Immature natural killer cell (primary cell): ENCODE data around the gene DHCR24. TPM values are rescaled to one million over a fixed set of nuclear protein-coding genes. Genes with fewer than 3 reads are reported as not detected.
"Not testable (repeated sequence)": the region's sequence is repeated elsewhere in the genome, so short reads cannot be mapped to it uniquely, and the experiment has no call there.

Experiments used
- DNase-seq, 3 donors: peaks; one replicate each; pipeline ENCODE4 v3.0.0; 2022; ENCODE audit warnings: mixed read lengths in 1 of 3
- H3K27ac Mint-ChIP-seq, 6 donors: one replicate each; pipeline ENCODE4 v1.8.0; 2020; ENCODE audit warnings: mixed read lengths in 6 of 6, mild to moderate bottlenecking in 5 of 6, inconsistent platforms in 4 of 6, moderate library complexity in 3 of 6
- H3K27me3 Mint-ChIP-seq, 3 donors: one replicate each; pipeline ENCODE4 v1.8.0; 2020 to 2021; ENCODE audit warnings: low read depth in 3 of 3, mild to moderate bottlenecking in 3 of 3, mixed read lengths in 3 of 3, moderate library complexity in 3 of 3, inconsistent platforms in 1 of 3
- H3K36me3 Mint-ChIP-seq, 3 donors: one replicate each; pipeline ENCODE4 v1.8.0; 2020; ENCODE audit warnings: mixed read lengths in 3 of 3, inconsistent platforms in 2 of 3, mild to moderate bottlenecking in 2 of 3
- H3K4me1 Mint-ChIP-seq, 2 donors: one replicate each; pipeline ENCODE4 v1.8.0; 2020; ENCODE audit warnings: inconsistent platforms in 2 of 2, mild to moderate bottlenecking in 2 of 2, mixed read lengths in 2 of 2, moderate library complexity in 1 of 2
- H3K4me3 Mint-ChIP-seq, 5 donors: one replicate each; pipeline ENCODE4 v1.8.0; 2020; ENCODE audit warnings: mild to moderate bottlenecking in 5 of 5, mixed read lengths in 5 of 5, inconsistent platforms in 3 of 5, moderate library complexity in 3 of 5
- H3K9me3 Mint-ChIP-seq, 6 donors: one replicate each; pipeline ENCODE4 v1.8.0; 2020; ENCODE audit warnings: mild to moderate bottlenecking in 6 of 6, mixed read lengths in 6 of 6, inconsistent platforms in 4 of 6, moderate library complexity in 3 of 6
- polyA plus RNA-seq, 3 donors: library from polyadenylated mRNA; unstranded; fragments of 300-500 nt; fragmentation: Illumina TruSeq; gene quantifications; one replicate each; pipeline ENCODE4 v1.2.3, GENCODE V29; 2021

Gene DHCR24
- polyA plus RNA-seq, 3 donors from 2014 or later: 15.4 to 23.8 (median 17.0) TPM

DNA sequence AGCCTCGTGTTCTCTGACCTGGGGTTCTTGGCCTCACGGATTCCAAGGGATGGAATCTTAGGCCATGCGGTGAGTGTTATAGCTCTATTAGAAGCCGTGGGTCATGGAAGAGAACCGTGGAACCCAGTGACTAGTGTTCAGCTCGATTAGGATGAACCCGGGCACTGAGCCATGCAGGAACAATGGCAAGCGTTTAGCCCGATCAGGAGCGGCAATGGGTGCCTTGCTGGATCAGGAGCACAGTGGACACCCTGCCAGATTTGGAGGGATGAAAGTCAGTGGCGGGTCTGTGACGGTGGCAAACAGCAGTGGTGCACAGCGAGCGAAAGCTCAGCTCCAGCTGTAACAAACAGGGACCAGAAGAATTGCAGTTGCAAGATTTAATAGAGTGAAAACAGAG, 24.1 kb upstream of the DHCR24 start:
- not testable (repeated sequence) for H3K36me3 Mint-ChIP-seq, H3K27ac Mint-ChIP-seq, DNase-seq, H3K4me1 Mint-ChIP-seq, H3K4me3 Mint-ChIP-seq, H3K27me3 Mint-ChIP-seq, H3K9me3 Mint-ChIP-seq

DNA sequence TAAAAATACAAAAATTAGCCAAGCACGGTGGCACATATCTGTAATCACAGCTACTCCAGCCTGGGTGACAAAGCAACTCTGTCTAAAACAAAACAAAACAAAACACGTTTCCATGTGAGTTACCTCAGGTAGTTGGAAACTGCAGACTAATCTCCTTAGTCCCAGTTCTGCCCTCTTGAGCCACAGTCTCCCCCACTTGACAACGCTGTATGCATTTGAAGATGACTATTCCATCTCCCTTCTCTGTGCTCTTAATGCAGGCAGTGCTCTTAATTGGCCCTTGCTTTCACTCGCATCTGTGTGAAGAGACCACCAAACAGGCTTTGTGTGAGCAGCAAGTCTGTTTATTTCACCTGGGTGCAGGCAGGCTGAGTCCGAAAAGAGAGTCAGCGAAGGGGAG, 19.6 kb upstream of the DHCR24 start:
- Mint-ChIP-seq H3K4me3 (no peak overlapping the region), H3K36me3 (no peaks in the 10 kb centered on the region), H3K27me3 (peaks cover 0 to 4% (median 3%) of the 10 kb centered on the region in 3 donors), H3K4me1 (no peaks in the 10 kb centered on the region), H3K27ac (no peak overlapping the region), H3K9me3 (no peaks in the 10 kb centered on the region)
- DNase-seq: no peak

- no peaks in the 10 kb centered on the region for H3K9me3 Mint-ChIP-seq
- H3K4me3 Mint-ChIP-seq: no peak overlapping the region
- H3K27me3 Mint-ChIP-seq: peaks cover 0 to 4% (median 3%) of the 10 kb centered on the region in 3 donors
- H3K4me1 Mint-ChIP-seq: no peaks in the 10 kb centered on the region
- H3K27ac Mint-ChIP-seq: no peak overlapping the region
- no peaks in the 10 kb centered on the region for H3K36me3 Mint-ChIP-seq
- DNase-seq: no peak
Observed at GRCh38 chr1:54904476-54905048, 17.6 kb upstream of the DHCR24 start.

DNA sequence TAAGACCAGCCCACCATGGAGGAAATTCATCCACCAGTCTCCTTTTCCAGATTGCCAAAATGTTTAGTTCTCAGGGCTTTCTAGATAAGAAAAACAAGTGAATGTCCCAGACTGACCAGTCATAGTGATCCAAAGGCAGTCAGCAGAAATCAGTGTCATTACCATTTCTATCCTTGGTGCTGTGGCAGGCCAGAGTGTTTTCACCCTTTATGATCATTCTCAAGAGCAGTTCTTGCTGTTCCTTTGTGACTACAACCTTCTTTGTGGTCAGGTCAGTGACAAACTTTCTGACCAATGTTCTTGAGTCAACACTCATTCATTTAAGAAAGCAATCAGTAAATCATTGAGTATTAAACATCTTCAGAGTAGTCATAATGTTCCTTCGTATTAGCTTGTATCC, 7.3 kb upstream of the DHCR24 start:
- no peaks in the 10 kb centered on the region for H3K4me1 Mint-ChIP-seq

DNA sequence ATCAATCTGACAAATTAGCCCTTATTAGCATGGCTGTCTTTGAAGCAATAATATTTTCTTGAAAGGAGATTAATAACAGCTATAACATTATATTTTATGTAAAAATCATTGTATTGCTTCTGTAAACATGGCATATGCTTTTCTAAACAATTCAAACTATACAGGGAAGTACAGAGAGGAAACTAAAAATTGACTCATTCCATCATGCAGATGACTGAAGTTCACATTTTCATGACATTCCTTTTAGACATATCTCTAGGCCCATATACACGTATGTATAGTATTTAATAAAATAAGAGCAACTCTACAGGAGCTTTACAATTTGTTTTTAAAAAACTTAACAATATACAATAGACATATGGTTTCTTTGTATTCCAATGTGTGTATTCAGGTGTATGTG, 5.6 kb upstream of the DHCR24 start:
- no peak for DNase-seq
- Mint-ChIP-seq H3K27me3 (peaks cover 0 to 15% (median 4%) of the 10 kb centered on the region in 3 donors), H3K4me1 (peaks cover 8 to 10% of the 10 kb centered on the region in 2 donors), H3K4me3 (no peak overlapping the region), H3K27ac (no peak overlapping the region), H3K9me3 (no peaks in the 10 kb centered on the region), H3K36me3 (no peaks in the 10 kb centered on the region)

More for the DNA sequence above, 7.3 kb upstream of the DHCR24 start:
- H3K9me3 Mint-ChIP-seq: no peaks in the 10 kb centered on the region
- no peak overlapping the region for H3K27ac Mint-ChIP-seq
- no peak overlapping the region for H3K4me3 Mint-ChIP-seq
- DNase-seq: no peak
- no peaks in the 10 kb centered on the region for H3K36me3 Mint-ChIP-seq
- H3K27me3 Mint-ChIP-seq: peaks cover 0 to 9% (median 0%) of the 10 kb centered on the region in 3 donors

DNA sequence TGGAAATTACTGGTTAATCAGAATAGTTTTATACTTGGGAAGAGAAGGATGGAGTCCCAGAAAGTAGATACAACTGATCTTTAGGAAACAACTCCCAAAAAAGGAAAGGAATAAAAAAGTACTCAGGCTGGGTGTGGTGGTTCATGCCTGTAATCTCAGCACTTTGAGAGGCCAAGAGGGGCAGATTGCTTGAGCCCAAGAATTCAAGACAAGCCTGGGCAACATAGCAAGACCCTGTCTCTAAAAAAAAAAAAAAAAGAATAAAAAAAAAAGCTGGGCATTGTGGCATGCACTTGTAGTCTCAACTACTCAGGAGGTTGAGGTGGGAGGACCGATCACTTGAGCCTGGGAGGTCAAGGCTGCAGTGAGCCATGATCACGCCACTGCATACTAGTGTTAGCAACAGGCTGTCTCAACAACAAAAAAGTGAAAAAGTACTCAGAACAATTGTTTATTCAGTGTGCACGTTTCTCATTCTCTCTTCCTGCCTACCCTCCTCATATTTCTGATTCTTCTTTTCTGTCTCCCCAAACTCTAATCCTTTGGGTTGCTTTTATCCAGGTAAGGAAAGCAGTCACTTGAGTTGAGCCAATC, 2.2 kb upstream of the DHCR24 start:
- H3K9me3 Mint-ChIP-seq: no peaks in the 10 kb centered on the region
- peaks cover 0 to 19% (median 8%) of the 10 kb centered on the region in 3 donors for H3K27me3 Mint-ChIP-seq
- DNase-seq: no peak
- peak overlapping the region in 4 of 5 donors; percentile 5 to 42 (median 16) for H3K4me3 Mint-ChIP-seq
- H3K27ac Mint-ChIP-seq: peak overlapping the region in 1 of 6 donors; percentile 37
- no peaks in the 10 kb centered on the region for H3K36me3 Mint-ChIP-seq
- H3K4me1 Mint-ChIP-seq: peaks cover 33 to 38% of the 10 kb centered on the region in 2 donors

DNA sequence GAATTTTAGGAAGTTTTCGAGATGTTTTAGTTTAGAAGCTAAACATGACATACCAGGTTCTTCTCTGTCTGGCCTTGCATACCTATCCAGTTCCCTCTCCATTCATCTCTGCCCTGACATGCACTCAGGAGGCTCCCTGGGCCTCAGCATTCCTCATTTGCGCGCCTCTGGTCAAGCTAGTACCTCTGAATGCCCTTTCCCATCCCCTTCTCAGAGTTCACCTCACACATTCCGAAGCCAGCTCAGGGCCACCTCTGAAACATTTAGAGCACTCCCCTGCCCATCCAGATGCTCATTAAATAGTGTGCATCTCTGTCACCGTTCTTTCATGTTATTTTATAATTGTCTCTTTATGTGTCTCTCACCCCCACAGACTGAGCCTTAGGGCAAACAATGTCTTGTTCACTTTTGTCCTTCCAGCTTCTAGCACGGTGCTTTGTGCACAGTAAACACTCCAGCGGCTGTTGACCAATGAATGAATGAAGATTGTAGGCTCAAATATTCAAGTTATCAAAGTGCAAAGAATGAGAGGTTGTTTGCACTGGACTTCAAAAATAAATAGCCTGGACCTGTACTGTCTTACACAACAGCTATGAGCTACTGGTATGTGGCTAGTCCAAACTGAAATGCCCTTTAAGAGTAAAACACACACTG, 1.2 kb upstream of the DHCR24 start:
- Mint-ChIP-seq H3K9me3 (no peaks in the 10 kb centered on the region), H3K4me3 (peak overlapping the region; percentile 92 to 98 (median 96)), H3K4me1 (peaks cover 37 to 41% of the 10 kb centered on the region in 2 donors), H3K36me3 (no peaks in the 10 kb centered on the region), H3K27me3 (peaks cover 0 to 19% (median 8%) of the 10 kb centered on the region in 3 donors), H3K27ac (peak overlapping the region in 2 of 6 donors; percentile 5 to 62)
- no peak for DNase-seq

DNA sequence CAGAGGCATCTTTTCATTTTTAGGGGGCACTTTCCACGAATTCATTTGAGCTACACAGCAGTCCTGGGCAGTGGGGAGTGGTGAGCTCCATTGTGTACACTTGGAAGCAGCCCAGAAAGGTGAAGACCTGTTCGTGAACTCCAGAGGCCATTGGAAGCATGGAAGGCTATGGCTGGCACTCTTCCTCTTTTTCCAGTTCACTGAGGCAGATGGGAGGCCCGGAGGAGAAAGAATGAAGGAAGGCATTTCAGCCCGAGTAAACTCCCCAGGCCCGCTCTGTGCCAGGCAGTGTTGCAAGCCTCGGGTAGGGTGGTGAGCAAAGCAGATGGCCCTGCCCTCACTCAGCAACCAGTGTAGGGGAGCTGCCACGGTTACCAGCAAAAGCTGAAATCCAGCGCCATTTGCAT, 673 bp upstream of the DHCR24 start:
- Mint-ChIP-seq H3K4me1 (peaks cover 37 to 41% of the 10 kb centered on the region in 2 donors), H3K27me3 (peaks cover 0 to 19% (median 8%) of the 10 kb centered on the region in 3 donors), H3K36me3 (no peaks in the 10 kb centered on the region), H3K4me3 (peak overlapping the region; percentile 92 to 98 (median 96)), H3K9me3 (no peaks in the 10 kb centered on the region), H3K27ac (peak overlapping the region in 3 of 6 donors; percentile 10 to 49 (median 16))
- no peak for DNase-seq

- Mint-ChIP-seq H3K4me1 (peaks cover 37 to 41% of the 10 kb centered on the region in 2 donors), H3K27ac (peak overlapping the region in 4 of 6 donors; percentile 71 to 77 (median 74)), H3K27me3 (peaks cover 0 to 12% (median 8%) of the 10 kb centered on the region in 3 donors), H3K4me3 (peak overlapping the region; percentile 92 to 98 (median 96)), H3K9me3 (no peaks in the 10 kb centered on the region), H3K36me3 (peaks cover 0 to 12% (median 3%) of the 10 kb centered on the region in 3 donors)
- DNase-seq: no peak
Observed at GRCh38 chr1:54885807-54886723, 930 bp downstream of the DHCR24 start.

- peak overlapping the region; percentile 92 to 98 (median 96) for H3K4me3 Mint-ChIP-seq
- no peaks in the 10 kb centered on the region for H3K9me3 Mint-ChIP-seq
- H3K4me1 Mint-ChIP-seq: peaks cover 37 to 41% of the 10 kb centered on the region in 2 donors
- peaks cover 0 to 12% (median 8%) of the 10 kb centered on the region in 3 donors for H3K27me3 Mint-ChIP-seq
- peak overlapping the region in 1 of 6 donors; percentile 4 for H3K27ac Mint-ChIP-seq
- H3K36me3 Mint-ChIP-seq: peaks cover 0 to 14% (median 4%) of the 10 kb centered on the region in 3 donors
- DNase-seq: no peak
Observed at GRCh38 chr1:54885237-54885679, 1.7 kb downstream of the DHCR24 start.

GRCh38 chr1:54884768-54885167, 2.2 kb downstream of the DHCR24 start:
- Mint-ChIP-seq H3K4me3 (peak overlapping the region; percentile 14 to 97 (median 92)), H3K4me1 (peaks cover 37 to 46% of the 10 kb centered on the region in 2 donors), H3K36me3 (peaks cover 5 to 18% (median 9%) of the 10 kb centered on the region in 3 donors), H3K27me3 (peaks cover 0 to 10% (median 8%) of the 10 kb centered on the region in 3 donors), H3K27ac (peak overlapping the region in 3 of 6 donors; percentile 0 to 40 (median 15)), H3K9me3 (no peaks in the 10 kb centered on the region)
- no peak for DNase-seq

GRCh38 chr1:54884135-54884586, 2.8 kb downstream of the DHCR24 start:
- peaks cover 0 to 10% (median 8%) of the 10 kb centered on the region in 3 donors for H3K27me3 Mint-ChIP-seq
- H3K36me3 Mint-ChIP-seq: peaks cover 5 to 23% (median 15%) of the 10 kb centered on the region in 3 donors
- H3K27ac Mint-ChIP-seq: peak overlapping the region in 1 of 6 donors; percentile 40
- H3K9me3 Mint-ChIP-seq: no peaks in the 10 kb centered on the region
- H3K4me1 Mint-ChIP-seq: peaks cover 37 to 49% of the 10 kb centered on the region in 2 donors
- DNase-seq: no peak
- no peak overlapping the region for H3K4me3 Mint-ChIP-seq
